Stimulated activated CD4-positive, alpha-beta T cell treated with anti-CD3 and anti-CD28 coated beads, Interleukin-12 subunit alpha, Interleukin-12 subunit beta, amount 100 ng/mL, for 4 hours (primary cell): ENCODE measurements around the gene TMEM219.
"Not testable (repeated sequence)": the region's sequence is repeated elsewhere in the genome, so short reads cannot be mapped to it uniquely, and the experiment has no call there.

Experiments
- DNase-seq: peaks from one replicate; pipeline ENCODE4 v3.0.0-alpha.2; 2020

The TMEM219 gene

DNA sequence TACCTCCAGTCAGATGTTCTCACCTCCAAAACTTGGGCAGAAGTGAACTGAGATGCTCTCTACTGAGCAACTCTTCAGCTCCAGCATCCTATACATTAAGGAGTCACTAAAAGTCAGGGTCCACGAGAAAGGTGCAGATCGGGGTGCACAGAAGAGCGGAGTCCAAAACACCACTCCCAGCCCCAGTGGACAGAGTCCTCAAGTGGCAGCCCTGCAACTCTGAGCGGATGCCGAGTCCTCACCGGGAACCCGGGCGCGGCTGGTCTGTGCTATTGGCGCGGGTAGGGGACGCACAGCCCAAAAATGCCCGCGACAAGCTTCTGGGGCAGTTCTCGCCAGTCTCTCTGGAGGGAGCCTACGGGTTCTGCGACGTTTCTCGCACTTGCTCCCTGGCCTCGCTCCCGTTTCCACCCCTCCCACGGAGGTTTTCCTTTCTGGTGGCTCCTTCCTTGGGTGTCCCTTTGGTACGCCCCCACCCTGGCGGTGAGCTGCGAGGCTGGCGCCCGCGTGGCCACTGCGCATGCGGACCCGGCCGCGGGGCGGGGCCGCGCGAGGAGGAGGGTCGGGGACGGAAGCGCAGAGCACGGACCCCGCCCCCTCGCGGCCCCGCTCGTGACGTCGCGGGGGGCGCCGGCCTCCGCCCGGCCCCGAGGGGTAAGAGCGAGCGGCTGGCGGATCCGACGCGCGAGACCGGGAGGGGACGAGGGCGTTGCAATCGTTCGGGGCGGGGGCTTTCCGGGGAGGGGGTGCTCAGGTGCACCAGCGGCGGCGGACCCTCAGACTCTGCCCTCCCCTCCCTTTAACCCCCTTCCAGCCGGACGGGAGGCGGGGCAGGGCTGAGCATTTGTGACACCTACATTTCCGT, at the start of gene TMEM219:
Gene TMEM219 (plus strand): TSS at position 601 of the 865 bp plus-strand sequence. CDS start 1,065 bp downstream, outside the sequence.
- DNase-seq = peak; percentile 93

DNA sequence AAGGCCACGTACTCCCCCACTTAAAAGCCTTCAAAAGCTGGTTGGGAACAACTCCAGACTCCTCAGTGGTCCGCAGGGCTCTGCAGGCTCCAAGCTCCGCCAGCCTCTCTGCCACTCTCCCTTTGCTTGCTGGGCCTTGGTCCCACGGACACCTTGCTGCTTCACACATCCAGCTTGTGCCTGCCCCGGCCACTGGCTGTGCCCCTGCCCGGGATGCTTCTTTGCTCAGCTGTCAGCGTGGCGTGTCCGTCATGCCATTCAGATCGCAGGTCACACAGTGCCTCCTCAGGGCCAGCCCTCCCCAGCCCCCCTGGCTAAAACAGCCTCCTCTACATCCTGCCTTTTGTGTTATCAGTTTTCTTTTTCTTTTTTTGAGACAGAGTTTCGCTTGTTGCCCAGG, 49.8 kb upstream of the TMEM219 start:
- DNase-seq = no peak

GRCh38 chr16:29913514-29913913, 48.4 kb upstream of the TMEM219 start:
- no peak for DNase-seq

DNA sequence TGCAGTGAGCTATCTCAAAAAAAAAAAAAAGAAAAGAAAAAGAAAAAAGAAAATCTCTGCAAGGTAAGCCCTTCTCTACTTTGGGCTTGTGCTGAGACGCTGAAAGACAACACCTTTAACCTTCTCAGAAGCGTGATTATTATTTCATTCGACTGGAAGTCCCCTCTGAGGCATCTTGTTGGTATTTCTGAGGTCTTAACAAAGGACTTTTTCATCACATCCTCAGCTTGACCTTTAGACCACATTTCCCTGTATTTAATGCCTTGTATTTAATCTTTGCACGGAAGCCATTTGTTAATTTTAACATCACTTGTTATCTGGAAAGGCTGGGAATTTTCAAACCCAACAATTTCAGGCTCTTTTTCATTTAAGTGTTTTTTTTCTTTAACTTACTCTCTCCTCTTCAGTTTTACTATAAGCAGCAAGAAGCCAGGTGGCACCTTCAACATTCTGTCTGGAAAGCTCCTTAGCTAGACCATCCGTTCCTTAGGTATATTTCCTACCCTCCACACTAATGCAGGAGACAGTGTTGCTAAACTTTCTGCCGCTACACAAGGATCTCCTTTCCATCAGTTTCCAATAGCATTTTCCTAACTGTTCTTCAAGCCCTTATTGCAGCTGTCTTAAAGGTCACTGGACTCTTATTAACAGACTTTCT, 46.2 kb upstream of the TMEM219 start:
- DNase-seq = no peak

- no peak for DNase-seq
These were observed 44.9 kb upstream of the TMEM219 start for GRCh38 chr16:29916979-29917378.

DNA sequence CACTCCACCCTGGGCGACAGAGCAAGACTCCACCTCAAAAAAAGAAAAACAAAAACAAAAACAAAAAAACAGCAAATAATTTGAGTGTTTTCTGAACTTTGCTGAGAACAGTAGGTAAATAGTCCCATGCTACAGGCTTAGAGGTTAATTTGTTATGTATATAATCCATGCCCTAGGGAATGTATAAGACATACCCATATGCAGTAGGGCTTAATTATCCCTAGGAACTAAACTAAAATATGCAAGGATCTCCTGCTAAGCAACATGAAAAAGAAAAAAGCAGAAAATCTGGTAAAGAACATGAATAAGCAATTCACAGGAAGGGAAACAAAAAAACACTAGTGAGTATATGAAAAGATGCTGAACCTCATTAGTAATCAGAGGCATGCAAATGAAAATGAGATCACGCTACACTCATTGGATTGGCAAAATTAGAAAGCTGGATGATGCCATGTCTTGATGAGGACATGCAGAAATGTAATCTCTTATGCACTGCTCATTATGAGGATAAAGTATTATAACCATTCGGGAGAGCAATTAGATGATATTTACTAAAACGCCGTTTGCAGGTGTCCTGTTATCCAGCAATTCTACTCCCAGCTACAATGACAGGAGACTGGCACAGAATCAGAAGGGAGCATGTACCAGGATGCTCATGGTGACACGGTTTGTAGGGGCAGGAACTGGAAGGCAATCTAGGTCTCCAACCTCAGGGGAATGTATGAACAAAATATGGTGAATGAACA, 41.4 kb upstream of the TMEM219 start:
- DNase-seq = no peak

DNA sequence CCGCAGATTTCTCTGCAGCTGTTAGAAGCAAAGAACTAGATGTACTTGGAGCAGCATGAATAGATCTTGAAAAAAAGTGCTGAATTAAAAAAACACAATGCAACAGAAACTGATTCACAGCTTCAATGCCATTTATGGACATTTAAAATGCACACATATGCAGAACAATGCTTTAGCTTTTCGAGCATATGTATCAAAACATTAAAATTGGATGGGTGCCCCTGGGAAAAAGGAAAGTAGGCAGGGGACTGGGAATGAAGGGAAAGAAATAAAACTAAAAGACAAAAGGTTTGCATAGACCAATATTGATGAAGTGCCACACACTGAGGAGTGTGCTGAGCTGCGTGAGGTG, 40.9 kb upstream of the TMEM219 start:
- DNase-seq = no peak

- no peak for DNase-seq
These were observed 39.6 kb upstream of the TMEM219 start for GRCh38 chr16:29922326-29922725.

DNA sequence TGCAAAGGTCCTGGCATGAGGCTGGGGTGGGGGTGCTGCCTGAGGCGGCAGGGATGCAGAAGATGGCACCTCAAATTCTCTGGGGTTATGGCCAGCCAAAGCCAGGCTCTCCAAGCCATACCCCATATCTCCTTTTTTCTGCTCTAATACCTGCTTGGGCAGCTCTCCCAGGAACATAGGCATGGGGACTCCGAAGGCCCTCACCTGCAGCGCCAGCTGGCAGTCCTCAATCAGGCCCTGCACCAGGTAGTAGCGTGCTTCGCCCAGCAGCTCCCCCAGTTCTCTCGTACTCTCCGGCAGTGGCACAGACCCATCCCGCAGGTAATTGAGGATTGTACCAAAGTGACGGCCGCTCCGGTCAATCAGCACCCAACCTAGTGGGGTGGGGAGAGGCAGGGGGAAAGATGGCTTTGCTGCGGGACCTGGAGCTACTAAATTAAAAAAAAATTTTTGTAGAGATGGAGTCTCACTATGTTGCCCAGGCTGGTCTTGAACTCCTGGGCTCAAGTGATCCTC, 38.8 kb upstream of the TMEM219 start:
- DNase-seq = no peak

DNA sequence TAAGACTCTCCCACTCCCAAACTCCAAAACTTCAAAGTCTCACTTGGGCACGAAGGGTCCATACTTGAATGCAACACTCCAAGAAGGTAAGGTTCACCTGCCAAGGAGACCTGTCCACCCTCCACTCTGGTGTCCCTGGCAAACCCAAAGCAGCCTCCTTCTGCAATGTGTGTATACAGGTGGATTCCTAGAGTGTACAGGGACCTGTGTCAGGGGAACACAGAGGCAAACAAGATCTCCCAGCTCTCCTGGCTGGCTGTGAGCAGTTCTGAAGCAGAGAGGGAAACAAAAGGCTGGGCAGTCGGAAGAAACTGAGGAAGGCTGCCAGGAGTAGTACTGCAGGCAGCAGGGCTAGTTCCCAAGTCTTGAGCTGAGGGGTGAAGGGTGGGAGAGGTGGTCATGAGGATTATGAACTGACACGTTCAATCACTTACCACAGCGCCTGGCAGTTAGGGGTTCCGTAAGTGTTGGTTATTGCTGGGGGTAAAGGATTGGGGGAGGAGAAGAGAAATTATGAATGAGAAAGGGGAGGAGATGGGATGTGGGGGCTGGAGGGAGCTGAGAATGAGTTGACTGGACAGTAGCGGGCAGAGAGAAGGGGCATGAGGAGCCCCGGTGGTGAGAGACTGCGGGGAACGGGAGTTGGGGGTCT, 36.6 kb upstream of the TMEM219 start:
- no peak for DNase-seq

DNA sequence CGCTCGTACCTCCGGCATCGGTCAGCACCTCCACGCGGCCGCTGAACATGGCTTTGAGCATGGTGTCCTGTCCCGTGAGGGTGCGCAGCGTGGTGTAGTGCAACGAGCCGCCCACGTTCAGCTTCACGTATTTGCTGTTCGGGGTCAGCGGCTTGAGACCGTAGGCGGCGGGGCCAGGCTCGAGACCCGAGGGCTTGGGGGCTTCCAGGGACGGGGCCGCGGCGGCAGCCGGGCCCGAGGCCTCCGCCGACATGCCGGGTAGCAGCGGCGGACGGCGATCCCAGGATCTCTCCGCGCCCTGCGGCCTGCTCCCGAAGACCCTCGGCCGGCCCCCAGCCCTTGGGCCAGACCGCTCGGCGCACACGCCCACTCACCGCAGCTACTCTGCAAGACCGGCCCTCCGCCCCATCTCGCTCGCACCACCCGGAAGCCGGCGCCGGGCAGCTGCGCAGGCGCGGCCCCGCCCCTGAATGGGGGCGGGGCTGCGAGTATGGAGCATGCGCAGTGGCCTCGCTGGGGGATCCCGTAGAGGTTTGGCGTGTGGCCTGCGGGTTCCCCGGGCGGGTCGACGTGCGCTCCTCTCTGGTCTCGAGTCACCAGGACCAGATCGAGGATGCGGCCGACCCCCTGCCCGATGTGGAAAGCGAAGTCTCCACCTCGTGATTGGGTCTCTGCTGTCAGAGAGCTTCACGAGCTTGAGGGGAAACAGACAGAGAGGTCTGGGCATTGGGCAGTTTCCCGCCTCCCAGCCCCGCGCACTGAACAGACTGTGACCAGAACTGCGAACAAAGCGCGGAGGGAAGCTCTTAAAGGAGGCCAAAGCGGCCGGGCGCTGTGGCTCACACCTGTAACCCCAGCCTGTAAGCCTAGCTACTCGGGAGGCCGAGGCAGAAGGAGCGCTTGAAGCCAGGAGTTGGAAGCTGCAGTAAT, 35.8 kb upstream of the TMEM219 start, which contains the start of gene KCTD13:
Gene KCTD13 (minus strand): TSS at position 446 of the 930 bp plus-strand sequence. CDS start 193 bp downstream, at position 253.
- DNase-seq = peak; percentile 87

GRCh38 chr16:29926711-29927052, 35.2 kb upstream of the TMEM219 start:
- DNase-seq = no peak

DNA sequence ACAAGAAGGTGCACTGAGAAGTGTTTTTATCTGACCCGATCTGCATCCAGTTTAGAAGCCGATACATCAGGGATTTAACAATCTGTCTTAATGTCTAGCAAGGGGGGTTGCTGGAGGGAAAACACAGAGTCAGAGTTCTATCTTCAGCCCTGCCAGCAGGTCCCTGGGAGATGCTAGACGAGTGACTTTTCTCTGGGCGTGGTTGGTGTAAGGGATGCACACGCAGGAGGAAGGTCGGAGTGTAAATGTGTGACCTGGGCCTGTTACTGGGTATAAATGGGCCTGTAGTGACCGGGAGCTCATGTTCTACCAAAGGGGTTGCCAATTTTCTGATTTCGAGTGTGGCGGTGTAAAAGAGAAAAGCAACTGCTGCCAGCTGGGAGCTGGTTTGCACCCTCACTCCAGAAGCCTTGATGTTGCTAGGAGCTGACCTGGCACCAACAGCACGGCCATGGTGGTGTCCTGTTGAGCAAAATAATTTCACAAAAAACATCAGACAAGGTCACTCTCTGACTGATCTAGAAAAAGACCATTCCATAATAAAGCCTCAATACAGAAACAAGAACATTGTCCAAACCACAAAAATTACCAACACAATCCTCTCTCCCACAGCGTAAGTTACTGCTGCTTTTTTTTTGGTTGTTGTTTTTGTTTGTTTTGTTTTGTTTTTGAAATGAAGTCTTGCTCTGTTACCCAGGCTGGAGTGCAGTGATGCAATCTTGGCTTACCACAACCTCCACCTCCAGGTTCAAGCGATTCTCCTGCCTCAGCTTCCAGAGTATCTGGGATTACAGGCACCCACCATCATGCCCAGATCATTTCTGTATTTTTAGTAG, 34.6 kb upstream of the TMEM219 start:
- DNase-seq = no peak

GRCh38 chr16:29931750-29932149, 30.1 kb upstream of the TMEM219 start:
- not testable (repeated sequence) for DNase-seq

GRCh38 chr16:29940656-29941055, 21.2 kb upstream of the TMEM219 start:
- no peak for DNase-seq

DNA sequence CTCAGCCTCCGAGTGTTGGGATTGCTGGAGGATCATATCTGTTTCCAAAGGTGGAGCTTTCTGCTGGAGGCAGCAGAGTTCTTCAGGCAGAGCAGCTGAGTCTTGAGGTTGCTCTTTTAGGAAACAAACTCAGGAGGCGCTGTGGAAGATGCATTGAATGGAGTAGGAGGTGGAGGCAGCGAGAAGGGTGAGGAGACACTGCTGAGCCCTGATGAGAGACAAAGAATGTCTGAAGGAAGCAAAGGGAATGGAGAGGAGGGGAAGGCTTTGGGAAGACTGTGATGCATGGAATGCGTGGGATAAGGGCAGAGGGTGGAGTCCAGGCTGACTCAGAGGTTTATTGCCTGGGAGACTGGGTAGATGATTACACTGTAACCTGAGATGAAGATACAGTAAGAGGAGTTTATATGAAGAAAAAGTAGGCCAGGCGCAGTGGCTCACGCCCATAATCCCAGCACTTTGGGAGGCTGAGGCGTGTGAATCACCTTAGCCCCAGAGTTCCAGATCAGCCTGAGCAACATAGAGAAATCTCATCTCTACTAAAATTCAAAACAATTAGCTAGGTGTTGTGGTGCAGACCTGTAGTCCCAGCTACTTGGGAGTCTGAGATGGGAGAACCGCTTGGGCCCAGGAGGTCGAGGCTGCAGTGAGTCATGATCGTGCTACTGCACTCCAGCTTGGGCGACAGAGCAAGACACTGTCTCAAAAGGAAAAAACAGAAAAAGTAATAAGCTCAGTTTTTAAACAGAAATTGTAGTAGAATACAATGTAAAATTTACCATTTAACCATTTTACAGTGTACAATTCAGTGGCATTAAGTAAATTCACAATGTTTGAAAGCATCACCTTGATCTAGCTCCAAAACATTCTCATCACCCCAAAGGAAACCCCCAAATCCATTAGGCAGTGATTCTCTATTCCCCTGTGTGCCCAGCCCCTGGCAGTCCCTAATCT, 17.8 kb upstream of the TMEM219 start:
- no peak for DNase-seq

GRCh38 chr16:29947897-29948296, 14.0 kb upstream of the TMEM219 start:
- DNase-seq = no peak

DNA sequence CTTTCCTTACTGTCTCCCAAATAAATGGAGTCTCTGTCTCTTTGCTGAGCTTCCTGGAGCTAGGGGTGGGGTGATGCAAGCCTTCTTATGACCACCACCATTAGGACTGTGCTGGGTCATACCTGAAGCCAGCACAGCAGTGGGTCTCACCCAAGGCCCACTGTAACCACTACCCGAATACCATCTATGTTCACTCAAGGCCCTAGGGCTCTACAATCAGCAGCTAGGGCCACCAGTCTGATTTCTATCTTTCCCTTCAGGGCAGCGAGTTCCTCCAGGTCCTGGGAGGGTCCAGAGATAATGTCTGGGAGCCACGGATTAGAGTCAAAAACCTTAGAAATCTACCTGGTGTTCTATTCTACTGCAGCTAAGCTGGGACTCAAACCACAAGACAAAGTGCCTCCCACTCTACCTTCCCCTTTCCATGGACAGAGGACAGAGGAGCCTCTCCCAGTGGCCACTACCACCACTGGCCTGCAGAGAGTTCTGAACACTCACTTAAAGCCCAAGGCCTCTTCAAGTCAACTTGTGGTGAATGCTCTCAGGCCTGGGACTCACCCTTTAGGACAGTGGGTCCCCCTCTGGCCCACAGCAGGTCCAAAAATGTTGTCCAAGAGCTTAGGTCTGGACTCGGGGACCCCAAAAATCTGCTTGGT, 10.9 kb upstream of the TMEM219 start:
- DNase-seq = no peak
